ENCODE measurements around the gene NUP62CL.
"Not testable (repeated sequence)": the region's sequence is repeated elsewhere in the genome, so short reads cannot be mapped to it uniquely, and the experiment has no call there.

NUP62CL gene, protein sequence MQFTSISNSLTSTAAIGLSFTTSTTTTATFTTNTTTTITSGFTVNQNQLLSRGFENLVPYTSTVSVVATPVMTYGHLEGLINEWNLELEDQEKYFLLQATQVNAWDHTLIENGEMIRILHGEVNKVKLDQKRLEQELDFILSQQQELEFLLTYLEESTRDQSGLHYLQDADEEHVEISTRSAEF

DNA sequence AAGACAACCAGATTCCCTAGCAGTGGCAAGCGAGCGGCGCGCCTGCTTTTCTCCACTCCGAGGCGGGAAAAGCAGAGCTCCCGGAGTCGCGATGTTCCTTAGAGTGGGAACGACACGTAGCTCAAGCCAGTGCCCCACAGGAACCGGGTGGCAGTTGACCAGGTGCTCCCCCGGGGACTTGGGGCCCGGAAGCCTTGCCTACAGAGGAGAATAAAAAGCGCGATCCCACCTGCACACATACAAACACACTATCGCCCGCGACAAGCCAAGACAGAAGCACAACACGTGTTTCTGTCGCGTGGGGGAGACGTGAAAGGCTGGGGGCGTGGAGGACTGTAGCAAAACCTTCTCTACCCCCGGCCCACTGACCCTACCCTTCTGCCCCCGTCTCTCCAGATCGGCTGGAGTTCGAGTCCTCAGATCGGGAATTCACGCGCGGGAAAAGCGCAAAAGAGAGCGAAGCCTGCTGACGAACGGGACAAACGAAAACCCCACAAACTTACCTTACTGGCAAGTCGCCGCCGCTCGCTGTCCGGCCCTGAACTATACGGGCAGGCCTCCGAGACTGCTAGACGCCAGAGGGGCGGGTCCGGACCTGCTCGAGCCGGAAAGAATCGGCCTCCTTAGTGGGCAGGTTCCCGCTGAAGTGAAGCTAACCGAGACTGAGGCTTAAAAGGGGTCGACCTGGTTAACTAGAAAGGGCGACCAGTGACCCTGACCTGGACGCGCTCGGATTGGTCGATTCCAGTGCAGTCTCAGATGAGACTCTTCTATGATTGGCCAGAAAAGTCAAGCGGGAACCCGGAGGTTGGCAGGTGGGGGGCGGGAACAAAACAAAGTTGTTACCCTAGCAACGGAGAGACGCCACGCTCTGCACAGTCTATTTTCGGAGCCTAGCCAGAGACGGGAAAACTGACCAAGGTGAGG, at the start of gene NUP62CL, which contains the start of gene DNAAF6:
NUP62CL (minus strand) TSS at position 664 of the 927 bp plus-strand sequence. CDS start 31,287 bp downstream, outside the sequence.
DNAAF6 (plus strand) TSS at position 842 of the 927 bp plus-strand sequence. CDS start 6,265 bp downstream, outside the sequence.
- DNase-seq = peak; percentile 92

GRCh38 chrX:107228486-107228819, 22.2 kb upstream of the NUP62CL start:
- DNase-seq = peak; percentile 52

DNA sequence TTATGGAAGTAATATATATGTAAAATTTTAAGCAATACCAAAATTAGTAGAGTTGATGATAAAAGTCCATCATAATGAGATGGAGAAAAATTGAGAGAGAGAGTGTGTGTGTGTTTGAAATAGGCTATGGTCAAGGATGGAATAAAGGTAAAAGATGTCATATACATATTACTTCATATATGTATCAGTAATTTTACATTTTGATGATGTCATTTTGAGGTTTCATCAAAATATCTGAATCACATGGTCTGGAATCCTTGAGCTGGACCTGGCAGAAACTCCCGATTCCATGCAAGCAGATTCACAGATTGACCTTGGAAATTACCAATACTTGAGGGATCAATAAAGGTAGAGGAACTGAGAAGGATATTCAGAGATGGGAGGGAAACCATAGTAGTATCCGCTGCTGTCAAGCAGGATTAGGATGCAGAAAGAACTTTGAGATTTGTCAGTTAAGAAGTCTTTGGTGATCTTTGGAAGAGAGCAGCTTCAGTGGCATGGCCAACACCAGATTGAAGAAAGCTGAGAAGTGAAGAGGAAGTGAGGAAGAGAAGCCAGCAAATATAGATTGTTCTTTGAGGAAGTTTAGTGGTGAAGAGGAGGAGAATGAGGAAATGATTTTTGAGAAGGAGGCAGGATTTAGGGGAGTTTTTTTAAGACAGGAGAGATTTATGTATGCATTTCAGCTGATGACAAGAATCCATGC, 21.7 kb upstream of the NUP62CL start:
- peak; percentile 55 for DNase-seq

- no peak for DNase-seq
Measured at GRCh38 chrX:107226757-107227156, 20.5 kb upstream of the NUP62CL start.

- no peak for DNase-seq
Measured at GRCh38 chrX:107213477-107213876, 7.2 kb upstream of the NUP62CL start.

- no peak for DNase-seq
Measured at GRCh38 chrX:107207943-107208342, 1.7 kb upstream of the NUP62CL start.

GRCh38 chrX:107207089-107207488, 856 bp upstream of the NUP62CL start:
- peak; percentile 72 for DNase-seq

DNA sequence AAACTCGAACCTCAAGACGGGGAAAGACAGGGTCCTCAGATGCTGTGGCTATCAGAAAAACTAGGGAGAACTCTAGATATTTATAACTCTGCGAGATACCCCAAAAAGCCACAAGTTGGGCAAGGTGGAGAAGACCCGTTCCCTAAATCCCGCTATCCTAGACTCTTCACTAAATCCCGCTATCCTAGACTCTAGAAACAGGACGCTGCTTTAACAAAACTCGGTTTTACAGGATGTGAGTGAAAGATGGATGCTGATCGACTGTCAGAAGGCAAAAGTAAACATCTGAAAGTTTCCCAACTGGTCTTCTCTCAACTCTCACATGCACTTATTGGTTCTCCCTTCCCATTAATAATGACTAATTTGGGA, 448 bp upstream of the NUP62CL start:
- peak; percentile 23 for DNase-seq

DNA sequence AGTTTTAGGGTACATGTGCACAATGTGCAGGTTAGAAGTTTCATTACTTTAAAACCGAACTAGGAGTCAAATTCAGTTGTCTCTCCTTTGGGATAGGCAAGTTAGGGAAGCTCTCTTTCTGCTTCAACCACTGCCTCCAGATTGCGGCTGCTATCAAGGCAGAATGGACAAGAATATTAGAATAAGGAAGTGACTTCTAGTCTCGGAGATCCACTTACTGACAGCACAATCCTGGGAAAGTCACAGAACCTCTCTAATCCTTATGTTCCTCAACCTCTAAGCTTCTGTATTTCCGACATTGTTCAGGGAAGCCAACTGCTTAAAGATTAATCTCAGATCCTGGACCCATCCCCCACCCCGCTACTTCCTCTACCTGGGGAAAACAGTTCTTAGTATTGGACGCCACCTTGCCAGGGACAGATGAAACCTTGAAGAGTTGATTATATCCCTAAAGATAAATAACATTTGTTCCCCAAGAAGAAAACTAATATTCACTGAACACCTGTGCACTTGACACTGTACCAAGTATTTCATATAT, 2.1 kb downstream of the NUP62CL start:
- DNase-seq = peak; percentile 55

- DNase-seq = no peak
Measured at GRCh38 chrX:107199491-107199890, 6.7 kb downstream of the NUP62CL start.

- DNase-seq = not testable (repeated sequence)
Measured at GRCh38 chrX:107198074-107198473, 8.2 kb downstream of the NUP62CL start.

DNA sequence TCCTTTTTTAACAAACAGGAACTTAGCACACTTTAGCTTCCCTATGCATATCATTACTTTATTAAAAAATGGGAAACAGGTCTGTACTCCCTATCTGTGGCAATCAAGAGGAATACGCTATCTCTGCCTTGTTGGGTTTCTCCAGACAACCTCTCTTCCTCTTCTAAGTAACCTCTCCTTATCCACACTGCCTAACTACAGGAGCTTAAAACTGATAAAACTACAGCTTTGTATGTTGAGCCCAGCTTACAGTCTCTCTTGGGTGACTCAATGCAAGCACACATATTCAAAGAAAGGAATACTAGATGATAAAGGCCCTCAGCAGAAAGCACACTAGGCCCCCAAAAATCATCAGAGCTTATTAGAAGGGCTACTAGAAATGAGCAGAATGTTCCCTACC, 8.9 kb downstream of the NUP62CL start:
- peak; percentile 58 for DNase-seq

DNA sequence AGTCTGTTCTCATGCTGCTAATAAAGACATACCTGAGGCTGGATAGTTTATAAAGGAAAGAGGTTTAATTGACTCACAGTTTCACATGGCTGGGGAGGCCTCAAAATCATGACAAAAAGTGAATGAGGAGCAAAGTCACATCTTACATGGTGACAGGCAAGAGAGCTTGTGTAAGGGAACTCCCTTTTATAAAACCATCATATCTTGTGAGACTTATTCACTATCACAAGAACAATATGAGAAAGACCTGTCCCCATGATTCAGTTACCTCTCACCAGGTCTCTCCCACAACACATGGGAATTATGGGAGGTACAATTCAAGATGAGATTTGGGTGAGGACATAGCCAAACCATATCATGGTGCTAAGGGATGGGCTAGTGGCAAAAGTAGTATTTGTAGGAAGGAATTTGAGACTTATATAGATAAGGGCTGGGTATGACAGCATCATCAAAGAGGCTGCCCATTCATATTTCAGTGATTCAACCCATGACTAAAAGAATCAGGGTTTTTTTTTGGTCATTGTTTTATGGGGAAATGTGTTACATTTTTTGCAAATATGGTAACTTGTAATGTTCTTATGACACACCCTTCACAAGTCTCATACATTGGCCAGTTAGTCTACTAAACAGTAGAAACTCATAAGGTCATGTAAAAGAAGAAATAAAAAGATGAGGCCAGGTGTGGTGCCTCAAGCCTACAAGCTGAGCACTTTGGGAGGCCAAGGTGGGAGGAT, 34.7 kb downstream of the NUP62CL start:
- no peak for DNase-seq

DNA sequence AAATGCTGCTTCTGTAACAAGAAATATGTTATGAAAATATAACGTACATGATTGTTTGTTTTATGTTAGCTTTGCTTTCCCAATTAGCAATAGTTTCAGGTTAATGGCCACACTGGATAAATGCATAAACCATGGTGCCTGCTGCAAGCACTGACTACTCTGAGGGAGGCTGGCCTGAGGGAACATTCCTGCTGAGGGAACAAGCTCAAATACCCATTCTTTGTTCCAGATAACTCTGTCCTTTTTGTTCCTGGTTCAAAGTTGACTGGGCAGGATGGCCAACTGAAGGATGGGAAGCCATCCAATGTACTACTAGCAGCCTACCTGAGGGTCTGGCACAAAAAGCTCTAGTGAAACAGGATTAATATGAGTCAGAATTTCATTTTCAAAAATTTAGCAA, 37.5 kb downstream of the NUP62CL start:
- no peak for DNase-seq

DNA sequence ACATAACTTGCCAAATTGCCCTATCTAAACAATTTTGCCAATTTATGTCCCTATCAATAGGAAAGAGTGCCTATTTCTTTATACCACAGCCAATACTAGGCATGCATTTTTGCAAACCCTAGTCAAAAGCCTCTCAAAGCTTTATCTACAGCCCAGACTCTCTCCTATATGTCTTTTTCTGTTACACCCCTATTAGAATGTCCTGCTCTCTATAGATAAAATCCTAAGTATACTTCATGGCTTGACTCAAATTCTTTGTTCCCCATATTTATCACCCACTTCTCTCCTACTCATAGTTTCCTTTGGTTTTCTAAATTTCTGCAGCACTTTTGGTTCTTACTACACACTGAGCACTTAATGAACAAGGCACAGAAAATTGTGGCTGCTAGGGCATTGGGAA, 38.0 kb downstream of the NUP62CL start:
- peak; percentile 63 for DNase-seq

DNA sequence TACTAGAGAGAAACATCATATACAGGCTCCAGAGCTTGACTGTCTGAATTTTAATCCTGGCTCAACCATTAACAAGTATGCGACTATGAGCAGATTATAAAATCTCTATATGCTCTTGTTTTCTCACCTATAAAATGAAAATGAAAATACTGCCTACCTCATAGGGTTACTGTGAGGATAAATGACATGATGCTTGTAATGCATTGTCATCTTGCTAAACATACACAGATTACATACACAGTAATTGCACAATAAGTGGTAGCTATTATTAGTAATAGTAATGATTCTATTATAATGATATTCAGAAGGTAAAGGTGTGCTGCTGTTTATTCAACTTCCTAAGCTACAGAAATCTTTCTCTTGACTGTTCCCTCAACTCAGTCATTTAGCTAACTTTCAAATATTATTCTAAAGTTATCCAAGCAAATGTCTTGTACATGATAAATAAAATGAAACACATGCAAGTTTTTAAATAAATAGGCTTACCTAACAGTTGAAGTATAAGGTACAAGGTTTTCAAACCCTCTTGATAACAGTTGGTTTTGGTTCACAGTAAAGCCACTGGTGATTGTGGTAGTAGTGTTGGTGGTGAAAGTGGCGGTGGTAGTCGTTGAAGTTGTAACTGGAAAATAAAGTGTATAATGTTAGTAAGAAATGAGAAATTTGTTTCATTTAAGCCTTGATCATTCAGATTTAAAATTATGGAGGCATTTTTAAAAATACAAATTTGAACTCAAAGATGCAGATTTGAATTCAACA, 38.9 kb downstream of the NUP62CL start:
- no peak for DNase-seq

DNA sequence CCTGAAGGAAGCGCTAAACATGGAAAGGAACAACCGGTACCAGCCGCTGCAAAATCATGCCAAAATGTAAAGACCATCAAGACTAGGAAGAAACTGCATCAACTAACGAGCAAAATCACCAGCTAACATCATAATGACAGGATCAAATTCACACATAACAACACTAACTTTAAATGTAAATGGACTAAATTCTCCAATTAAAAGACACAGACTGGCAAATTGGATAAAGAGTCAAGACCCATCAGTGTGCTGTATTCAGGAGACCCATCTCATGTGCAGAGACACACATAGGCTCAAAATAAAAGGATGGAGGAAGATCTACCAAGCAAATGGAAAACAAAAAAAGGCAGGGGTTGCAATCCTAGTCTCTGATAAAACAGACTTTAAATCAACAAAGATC, 48.6 kb downstream of the NUP62CL start:
- DNase-seq = not testable (repeated sequence)

GRCh38 chrX:107155621-107156430, 50.4 kb downstream of the NUP62CL start:
- DNase-seq = not testable (repeated sequence)

- peak; percentile 65 for DNase-seq
Measured at GRCh38 chrX:107154787-107155620, 51.2 kb downstream of the NUP62CL start.

GRCh38 chrX:107153005-107153404, 53.2 kb downstream of the NUP62CL start:
- DNase-seq = peak; percentile 72

All from OCI-M1 (cell line).